Measurements from ENCODE around the gene GOLGA6L2.

The GOLGA6L2 gene
- long read RNA-seq, result 0 reads

GRCh38 chr15:23447107-23447500, at the start of gene GOLGA6L2:
Gene GOLGA6L2 (minus strand): TSS chr15:23447243. CDS start chr15:23447181, 62 bp downstream.
- Histone ChIP-seq H3K27ac (replicated peaks) (no peak within 1 kb of the TSS), H3K27me3 (ENCODE audit: insufficient read depth, poor library complexity, severe bottlenecking) (no peaks in the 10 kb centered on the region), H3K4me3 (replicated peaks; ENCODE audit: insufficient read depth, low read length) (no peak within 1 kb of the TSS)
- TF ChIP-seq REST (IDR thresholded peaks at IDR 0.05; ENCODE audit: insufficient replicate concordance, low read depth) (no peak), POLR2AphosphoS5 (IDR thresholded peaks at IDR 0.05; ENCODE audit: low read depth) (no peak), GABPA (IDR thresholded peaks at IDR 0.05; ENCODE audit: low read depth) (no peak), SPI1 (IDR thresholded peaks at IDR 0.05; ENCODE audit: borderline replicate concordance, low read depth) (no peak), CTCF (IDR thresholded peaks at IDR 0.05; ENCODE audit: insufficient read depth, low read length) (no peak)
- no peak for DNase-seq (ENCODE audit: low read depth in 1 of 2, low spot score in 1 of 2)

- no peak overlapping the region for H3K4me3 ChIP-seq (replicated peaks; ENCODE audit: insufficient read depth, low read length)
- H3K27ac ChIP-seq (replicated peaks), result no peak overlapping the region
- no peak for DNase-seq (ENCODE audit: low read depth in 1 of 2, low spot score in 1 of 2)
- no peak for TF ChIP-seq SPI1 (IDR thresholded peaks at IDR 0.05; ENCODE audit: borderline replicate concordance, low read depth)
- no peak for TF ChIP-seq CTCF (IDR thresholded peaks at IDR 0.05; ENCODE audit: insufficient read depth, low read length)
- no peak for TF ChIP-seq POLR2AphosphoS5 (IDR thresholded peaks at IDR 0.05; ENCODE audit: low read depth)
- TF ChIP-seq GABPA (IDR thresholded peaks at IDR 0.05; ENCODE audit: low read depth), result no peak
- TF ChIP-seq REST (IDR thresholded peaks at IDR 0.05; ENCODE audit: insufficient replicate concordance, low read depth), result no peak
- peaks cover 2% of the 10 kb centered on the region for H3K27me3 ChIP-seq (ENCODE audit: insufficient read depth, poor library complexity, severe bottlenecking)
These were observed 37.8 kb upstream of the GOLGA6L2 start for GRCh38 chr15:23484870-23485269.

- TF ChIP-seq POLR2AphosphoS5 (IDR thresholded peaks at IDR 0.05; ENCODE audit: low read depth) (no peak), SPI1 (IDR thresholded peaks at IDR 0.05; ENCODE audit: borderline replicate concordance, low read depth) (no peak), GABPA (IDR thresholded peaks at IDR 0.05; ENCODE audit: low read depth) (no peak), CTCF (IDR thresholded peaks at IDR 0.05; ENCODE audit: insufficient read depth, low read length) (no peak), REST (IDR thresholded peaks at IDR 0.05; ENCODE audit: insufficient replicate concordance, low read depth) (no peak)
- Histone ChIP-seq H3K4me3 (replicated peaks; ENCODE audit: insufficient read depth, low read length) (no peak overlapping the region), H3K27ac (replicated peaks) (no peak overlapping the region), H3K27me3 (ENCODE audit: insufficient read depth, poor library complexity, severe bottlenecking) (peaks cover 2% of the 10 kb centered on the region)
- DNase-seq (ENCODE audit: low read depth in 1 of 2, low spot score in 1 of 2), result no peak
These were observed 36.8 kb upstream of the GOLGA6L2 start for GRCh38 chr15:23483821-23484299.

Measured in HL-60 (cell line).